WTC11 (cell line): ENCODE data around the gene KRTAP2-3. TPM values are rescaled to one million over a fixed set of nuclear protein-coding genes. Genes with fewer than 3 reads are reported as not detected.
"Not testable (repeated sequence)": the region's sequence is repeated elsewhere in the genome, so short reads cannot be mapped to it uniquely, and the experiment has no call there.

ENCODE experiments used
- ATAC-seq: fragments of 200-7000 bp; cut with Tn5 transposase; 2 replicates; pipeline ENCODE4 v1.10.0; 2021; ENCODE audit warnings: mild to moderate bottlenecking, moderate library complexity
- CTCF ChIA-PET: fragments of 300-600 bp; sonication (Branson Sonifier 250); formaldehyde crosslinking; loops from one replicate; lab custom pipeline; 2021; ENCODE audit warnings: antibody characterized with exemption; lab: Charles Lee
- POLR2A ChIA-PET: fragments of 350-600 bp; sonication (Branson Sonifier 250); formaldehyde crosslinking; loops from one replicate; lab custom pipeline; 2021; ENCODE audit warnings: antibody characterized with exemption; lab: Charles Lee
- DNase-seq: peaks from one replicate; pipeline ENCODE4 v3.0.0; 2021; ENCODE audit warnings: low spot score
- H3K27ac Mint-ChIP-seq: 2 replicates; pipeline ENCODE4 v1.8.0; 2021; ENCODE audit warnings: mixed read lengths
- H3K27me3 Mint-ChIP-seq: 2 replicates; pipeline ENCODE4 v1.8.0; 2021; ENCODE audit warnings: low read depth, mild to moderate bottlenecking, moderate library complexity, mixed read lengths
- H3K36me3 Mint-ChIP-seq: 2 replicates; pipeline ENCODE4 v1.8.0; 2021; ENCODE audit warnings: mixed read lengths
- H3K4me1 Mint-ChIP-seq: 2 replicates; pipeline ENCODE4 v1.8.0; 2022; ENCODE audit warnings: mixed read lengths
- H3K4me3 Mint-ChIP-seq: 2 replicates; pipeline ENCODE4 v1.8.0; 2021; ENCODE audit warnings: mild to moderate bottlenecking, moderate library complexity, mixed read lengths
- H3K9me3 Mint-ChIP-seq: 2 replicates; pipeline ENCODE4 v1.8.0; 2021; ENCODE audit warnings: mixed read lengths
- AFF4 ChIP-seq: sonication (generic); formaldehyde crosslinking; IDR thresholded peaks from 2 replicates; pipeline ENCODE4 v1.8.1; 2023; ENCODE audit warnings: mild to moderate bottlenecking, missing genetic modification reagents, borderline replicate concordance
- ARID4B ChIP-seq: sonication (generic); formaldehyde crosslinking; IDR thresholded peaks from 2 replicates; pipeline ENCODE4 v1.8.0; 2023; ENCODE audit warnings: missing genetic modification reagents, mild to moderate bottlenecking, borderline replicate concordance
- CREM ChIP-seq: sonication (generic); formaldehyde crosslinking; IDR thresholded peaks from 2 replicates; pipeline ENCODE4 v1.8.1; 2022; ENCODE audit warnings: mild to moderate bottlenecking, missing genetic modification reagents, moderate library complexity
- ERG ChIP-seq: fragments of 250-450 bp; sonication (Bioruptor Pico); IDR thresholded peaks from 2 replicates; pipeline ENCODE4 v1.8.0; 2021; ENCODE audit warnings: mild to moderate bottlenecking
- FOXP4 ChIP-seq: sonication (generic); formaldehyde crosslinking; IDR thresholded peaks from 2 replicates; pipeline ENCODE4 v1.8.0; 2022; ENCODE audit warnings: mild to moderate bottlenecking, missing genetic modification reagents
- GTF2I ChIP-seq: fragments of 250-450 bp; sonication (Bioruptor Pico); conservative IDR thresholded peaks from 2 replicates; pipeline ENCODE4 v1.4.0; 2021; ENCODE audit warnings: mild to moderate bottlenecking
- KAT7 ChIP-seq: sonication (generic); formaldehyde crosslinking; IDR thresholded peaks from 2 replicates; pipeline ENCODE4 v1.8.1; 2023; ENCODE audit warnings: missing genetic modification reagents, mild to moderate bottlenecking, borderline replicate concordance
- SMAD3 ChIP-seq: sonication (generic); formaldehyde crosslinking; IDR thresholded peaks from 2 replicates; pipeline ENCODE4 v1.8.0; 2022; ENCODE audit warnings: missing genetic modification reagents, mild to moderate bottlenecking, borderline replicate concordance
- TP53 ChIP-seq: sonication (generic); formaldehyde crosslinking; IDR thresholded peaks from 2 replicates; pipeline ENCODE4 v1.8.1; 2023; ENCODE audit warnings: mild to moderate bottlenecking, missing genetic modification reagents
- USF2 ChIP-seq: sonication (generic); formaldehyde crosslinking; IDR thresholded peaks from 2 replicates; pipeline ENCODE4 v1.8.1; 2023; ENCODE audit warnings: mild to moderate bottlenecking, missing genetic modification reagents, moderate library complexity
- ZNF138 ChIP-seq: sonication (generic); formaldehyde crosslinking; conservative IDR thresholded peaks from 2 replicates; pipeline ENCODE4 v1.8.1; 2022; ENCODE audit warnings: mild to moderate bottlenecking, moderate library complexity, missing genetic modification reagents
- total RNA-seq: library from RNA; stranded (reverse); gene quantifications from 3 replicates; pipeline ENCODE4 v1.2.3, GENCODE V29; 2021

Gene KRTAP2-3
- total RNA-seq, 1 experiment from 2014 or later = not detected

GRCh38 chr17:41058741-41059140 is 1.2 kb downstream of the KRTAP2-3 start (continued):
- TF ChIP-seq FOXP4 (CRISPR knock-in tag) = no peak
- TF ChIP-seq ARID4B (CRISPR knock-in tag) = no peak
- TF ChIP-seq ERG = no peak
- TF ChIP-seq GTF2I (CRISPR knock-in tag) = no peak
- no peak for TF ChIP-seq CREM (CRISPR knock-in tag)
- no peak for TF ChIP-seq USF2

- ATAC-seq (no peak), DNase-seq (no peak)
- H3K4me3 Mint-ChIP-seq = no peak overlapping the region
- H3K27me3 Mint-ChIP-seq = no peaks in the 10 kb centered on the region
- H3K4me1 Mint-ChIP-seq = peaks cover 17% of the 10 kb centered on the region
- TF ChIP-seq ZNF138 = no peak
- no peak overlapping the region for H3K27ac Mint-ChIP-seq
- CTCF ChIA-PET = no interaction called here
- H3K36me3 Mint-ChIP-seq = peaks cover 4% of the 10 kb centered on the region; the same call in 1 of the 2 replicates
- POLR2A ChIA-PET = no interaction called here
- peaks cover 8% of the 10 kb centered on the region for H3K9me3 Mint-ChIP-seq
Measured at GRCh38 chr17:41057547-41057946, 2.4 kb downstream of the KRTAP2-3 start.

GRCh38 chr17:41055130-41055529 is 4.8 kb downstream of the KRTAP2-3 start, which contains the start of gene KRTAP2-2:
KRTAP2-2 (minus strand) TSS chr17:41055230; CDS start chr17:41055211, 19 bp downstream.
- H3K36me3 Mint-ChIP-seq, POLR2A ChIA-PET, H3K4me3 Mint-ChIP-seq, H3K9me3 Mint-ChIP-seq, H3K27ac Mint-ChIP-seq, ATAC-seq, H3K27me3 Mint-ChIP-seq, DNase-seq, CTCF ChIA-PET: not testable (repeated sequence)
- peaks cover 20% of the 10 kb centered on the region for H3K4me1 Mint-ChIP-seq

GRCh38 chr17:41054556-41054955 is 5.4 kb downstream of the KRTAP2-3 start:
- peaks cover 23% of the 10 kb centered on the region for H3K4me1 Mint-ChIP-seq
- ATAC-seq, H3K27me3 Mint-ChIP-seq, CTCF ChIA-PET, H3K9me3 Mint-ChIP-seq, DNase-seq, POLR2A ChIA-PET, H3K36me3 Mint-ChIP-seq, H3K4me3 Mint-ChIP-seq, H3K27ac Mint-ChIP-seq: not testable (repeated sequence)

- peaks cover 19% of the 10 kb centered on the region for H3K4me1 Mint-ChIP-seq
- peaks cover 4% of the 10 kb centered on the region; the same call in 1 of the 2 replicates for H3K36me3 Mint-ChIP-seq
- peaks cover 8% of the 10 kb centered on the region for H3K9me3 Mint-ChIP-seq
- ChIA-PET POLR2A (no interaction called here), CTCF (no interaction called here)
- no peak overlapping the region for H3K27ac Mint-ChIP-seq
- no peak for ATAC-seq
- H3K4me3 Mint-ChIP-seq = no peak overlapping the region
- no peak for DNase-seq
- H3K27me3 Mint-ChIP-seq = no peaks in the 10 kb centered on the region
- no peak for TF ChIP-seq KAT7 (CRISPR knock-in tag)
- no peak for TF ChIP-seq SMAD3 (CRISPR knock-in tag)
- TF ChIP-seq TP53 (CRISPR knock-in tag) = no peak
- TF ChIP-seq AFF4 (CRISPR knock-in tag) = no peak
Measured at GRCh38 chr17:41054025-41054424, 5.9 kb downstream of the KRTAP2-3 start.
